SHP77 (cell line): ENCODE measurements around the gene PCDH19.

Experiments
- DNase-seq, 2 experiments: peaks; one replicate each; lab custom pipeline; 2025; lab: John Stamatoyannopoulos, UW

Gene PCDH19

DNA sequence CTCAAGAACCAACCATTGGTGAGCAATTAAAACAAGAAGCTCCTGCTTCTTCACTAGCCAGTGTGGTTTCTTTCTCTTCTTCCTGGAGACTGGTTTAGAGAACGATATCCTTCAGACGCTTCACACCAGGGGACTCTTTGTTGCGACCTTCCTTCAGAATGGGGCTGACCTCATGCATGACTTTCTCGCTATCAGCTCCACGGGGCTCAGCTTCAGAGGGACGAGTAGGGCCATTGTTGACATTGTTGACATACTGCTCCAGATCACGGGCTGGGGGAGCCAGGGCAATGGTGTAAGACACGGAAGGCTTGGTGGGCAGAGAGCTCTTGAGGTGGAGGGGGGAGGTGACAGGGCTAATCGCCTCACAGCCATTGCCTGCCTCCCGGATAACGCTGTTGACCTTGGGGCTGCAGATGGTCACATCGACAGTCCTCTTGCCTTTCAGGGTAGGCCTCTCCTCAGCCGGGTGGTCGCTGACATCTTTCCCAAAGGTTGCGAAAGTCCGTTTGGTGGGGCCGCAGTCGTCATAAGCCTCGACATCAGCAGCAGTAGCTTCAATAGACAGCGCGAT is 113.8 kb downstream of the PCDH19 start:
- DNase-seq, result no peak

DNA sequence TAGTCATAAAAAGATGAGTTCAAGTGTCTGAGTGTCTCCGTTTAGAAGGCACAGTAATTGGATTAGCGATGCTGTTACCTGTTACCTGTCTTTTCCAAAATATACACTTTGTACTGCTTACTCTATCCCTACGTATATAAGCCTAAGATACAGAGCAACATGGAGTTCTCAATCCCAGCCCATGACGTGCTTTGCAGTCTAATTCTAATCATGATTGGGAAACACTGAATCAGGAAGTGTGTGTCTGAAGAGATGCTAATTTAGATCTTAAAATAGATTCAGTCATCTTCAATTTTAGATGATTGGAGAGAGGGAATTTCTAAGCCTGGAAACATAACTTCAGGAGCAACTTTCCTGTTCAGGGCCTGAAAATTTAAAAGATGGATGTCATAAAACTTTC is 115.1 kb downstream of the PCDH19 start:
- no peak for DNase-seq

DNA sequence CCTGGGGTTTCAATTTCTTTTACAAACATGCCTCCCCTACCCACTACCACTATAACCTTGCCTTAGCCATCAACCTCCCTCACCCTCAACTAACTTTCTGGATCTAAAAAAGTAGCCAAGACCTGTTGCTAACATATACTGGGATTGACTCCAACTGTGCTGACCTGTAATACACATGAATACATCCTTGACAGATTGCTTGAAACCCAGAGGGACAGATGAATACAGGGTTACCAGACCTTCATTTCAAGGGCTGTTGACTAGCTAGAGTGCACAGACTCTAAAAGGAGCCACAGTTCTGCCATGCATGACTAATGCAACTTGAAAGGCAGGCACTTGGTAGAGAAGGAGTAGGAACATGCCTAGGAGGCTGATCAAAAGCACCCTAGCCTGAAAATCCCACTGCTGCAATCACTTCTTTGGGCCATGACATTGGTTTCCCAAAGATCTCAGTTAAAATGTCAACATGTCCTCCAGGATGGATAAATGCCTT is 121.0 kb downstream of the PCDH19 start:
- DNase-seq, result no peak

DNA sequence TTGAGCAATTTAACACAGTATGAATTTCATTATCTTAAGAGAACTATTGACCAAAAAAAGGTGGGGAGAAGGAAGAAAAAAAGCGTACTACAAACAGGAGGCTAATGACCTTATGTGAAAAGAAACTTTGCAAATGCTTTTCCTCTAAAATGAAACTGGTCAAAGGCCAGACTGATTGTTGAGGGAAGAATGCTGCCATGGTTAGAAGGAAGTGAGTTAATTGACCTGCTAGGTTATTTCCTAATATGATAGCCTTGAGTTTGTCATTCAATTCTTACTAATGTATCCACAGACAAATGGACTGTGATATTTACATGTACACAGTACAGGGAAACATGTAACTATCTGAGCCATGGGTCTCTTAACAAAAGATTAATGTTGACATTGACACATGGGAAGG is 132.8 kb downstream of the PCDH19 start:
- no peak for DNase-seq

DNA sequence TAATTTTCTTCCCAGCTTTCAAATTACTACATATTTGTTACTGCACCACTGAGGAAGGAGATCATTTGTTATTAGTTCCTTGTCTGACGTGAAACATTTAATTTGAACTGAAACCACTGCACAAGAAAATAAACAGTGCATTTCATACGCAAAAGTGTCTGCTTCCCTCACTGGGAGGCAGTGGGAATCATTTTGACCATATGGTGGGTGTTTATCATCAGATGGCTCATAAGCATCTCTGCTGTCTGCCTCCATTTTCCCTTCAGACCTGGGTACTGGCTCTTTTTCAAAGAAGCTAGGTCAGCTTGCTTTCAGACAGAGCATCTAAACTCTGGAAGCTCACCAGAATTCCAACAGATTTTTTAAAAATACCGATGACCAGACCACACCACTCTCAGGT is 135.2 kb downstream of the PCDH19 start:
- no peak for DNase-seq

DNA sequence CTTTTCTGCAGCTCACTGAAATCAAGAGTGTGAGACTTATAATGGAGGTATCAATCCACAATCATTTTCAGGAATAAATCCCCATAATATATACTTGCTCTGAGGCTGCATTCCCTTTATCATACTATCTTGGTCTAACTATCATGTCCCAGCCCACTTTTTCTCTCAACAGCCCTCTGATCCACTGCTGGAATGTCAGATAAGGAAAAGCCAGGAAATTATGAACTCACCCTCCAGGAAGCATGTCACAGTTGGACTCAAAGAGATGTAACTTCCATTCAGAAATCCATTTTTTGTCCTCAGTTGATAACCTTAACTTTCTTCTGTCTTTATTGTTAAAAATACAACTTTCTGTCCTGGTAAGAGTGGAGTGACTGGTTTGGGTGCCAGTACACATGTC is 144.9 kb downstream of the PCDH19 start:
- DNase-seq, result no peak

DNA sequence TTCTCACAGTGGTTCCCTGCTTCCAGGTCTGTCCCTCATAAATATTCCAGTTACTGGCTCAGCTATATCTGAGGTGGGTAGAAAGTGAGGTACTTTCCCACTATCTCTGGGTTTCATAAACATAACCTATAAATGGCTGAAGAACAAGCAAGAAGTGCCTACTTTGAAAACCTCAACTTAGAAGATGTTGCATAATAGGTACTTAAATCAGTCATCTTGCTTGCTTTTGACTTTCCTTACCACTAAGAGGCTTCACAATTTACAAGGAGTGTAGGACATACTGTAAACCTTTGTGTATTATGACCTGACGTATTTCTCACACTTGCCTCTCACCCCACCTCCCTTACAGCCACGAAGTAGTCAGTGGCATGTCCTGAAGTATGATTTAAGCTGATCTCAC is 145.9 kb downstream of the PCDH19 start:
- DNase-seq, result no peak

DNA sequence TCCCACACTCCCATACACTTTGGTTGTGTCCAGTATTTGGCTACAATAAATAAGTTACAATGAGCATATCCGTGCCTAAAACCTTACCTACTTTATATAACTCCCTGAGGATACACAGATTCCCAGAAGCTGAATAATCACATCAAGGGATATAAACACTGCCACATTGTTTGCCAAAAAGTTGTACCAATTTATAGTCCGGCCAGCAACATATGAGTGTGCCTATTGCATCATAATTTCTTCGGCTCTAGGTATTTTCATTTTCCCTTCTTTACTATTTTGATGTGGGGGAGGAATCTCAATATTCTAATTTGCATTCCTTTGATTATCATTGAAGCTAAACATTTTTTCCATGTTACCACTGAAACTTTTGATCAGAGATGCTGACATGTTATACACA is 146.4 kb downstream of the PCDH19 start:
- DNase-seq, result no peak

DNA sequence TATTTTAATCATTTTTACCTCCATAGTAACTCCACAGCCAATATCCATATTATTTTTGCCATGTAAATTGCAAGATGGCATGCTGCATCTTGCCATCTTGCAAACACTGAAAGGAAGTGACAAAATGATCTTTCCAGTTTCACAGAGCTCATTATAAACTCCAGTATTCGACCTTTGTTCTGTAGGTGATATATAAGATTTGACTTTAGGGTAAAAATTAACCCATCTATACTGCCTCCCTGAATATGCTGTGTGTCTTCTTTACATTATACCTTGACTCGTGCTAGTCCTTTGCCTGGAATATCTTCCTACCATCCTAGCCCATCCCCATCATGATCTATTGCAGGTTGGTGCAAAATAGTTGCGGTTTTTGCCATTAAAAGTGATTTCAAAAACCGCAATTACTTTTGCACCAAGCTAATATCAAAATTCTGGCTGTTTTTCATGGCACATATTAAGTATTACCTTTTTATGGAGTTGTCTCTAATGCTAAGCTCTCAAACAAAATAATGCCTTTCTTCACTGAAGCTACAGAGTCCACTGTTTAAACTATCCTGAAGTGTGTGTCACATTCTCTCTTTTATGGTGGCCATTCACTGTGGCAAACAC is 161.1 kb downstream of the PCDH19 start:
- no peak for DNase-seq

DNA sequence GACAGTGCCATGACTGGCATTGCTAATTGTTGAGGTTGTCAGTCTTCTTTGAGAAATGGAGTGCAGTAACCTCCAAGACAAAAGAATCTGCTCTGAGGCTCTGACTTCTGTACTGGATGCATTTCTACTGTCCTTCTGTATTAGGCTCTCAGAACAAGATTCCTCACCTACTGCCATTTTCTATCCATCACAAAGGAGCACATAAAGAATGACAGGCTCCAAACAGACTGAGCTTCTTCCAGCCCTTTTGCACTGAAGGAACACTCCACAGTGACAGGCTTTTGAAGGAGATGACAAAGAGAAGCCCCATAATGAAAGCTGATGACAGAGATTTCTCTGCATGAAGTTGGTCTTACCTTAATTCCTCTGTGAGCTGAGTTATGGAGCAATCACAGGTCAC is 162.2 kb downstream of the PCDH19 start:
- DNase-seq, result no peak

DNA sequence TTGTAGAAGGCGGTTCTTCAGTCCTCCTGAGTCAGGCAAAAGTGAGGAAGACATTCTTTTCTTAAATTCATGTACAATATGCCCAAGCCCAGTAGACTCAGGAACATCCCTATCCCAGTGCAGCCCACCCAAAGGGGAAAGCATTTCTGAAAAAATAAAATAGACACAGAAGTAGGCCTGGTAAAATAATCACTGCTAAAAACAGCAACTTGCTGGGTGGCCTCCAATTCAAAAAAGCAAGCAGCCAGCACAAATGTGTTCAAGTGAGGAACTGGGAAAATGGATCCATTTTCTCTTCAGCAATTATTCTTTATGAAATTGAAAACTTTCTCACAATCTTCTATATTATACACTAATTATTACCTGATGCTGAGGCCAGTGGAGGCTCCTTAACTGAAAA is 165.4 kb downstream of the PCDH19 start:
- no peak for DNase-seq
